Aorta (tissue), 5 donors: ENCODE measurements around the gene EIF5. TPM values are rescaled to one million over a fixed set of nuclear protein-coding genes. Genes with fewer than 3 reads are reported as not detected.

Experiments
- ATAC-seq: fragments of 200-7000 bp; cut with Tn5 transposase; one replicate; pipeline ENCODE4 v1.9.1; 2022; ENCODE audit warnings: moderate library complexity; ENCODE audit not compliant: low FRiP score
- DNase-seq, 2 donors: peaks; one replicate each; pipeline ENCODE4 v3.0.0-alpha.2; 2020
- H3K27ac ChIP-seq, 2 donors: one replicate each; pipeline ENCODE4 v1.5.1; 2013; ENCODE audit warnings: low read length in 2 of 2, mild to moderate bottlenecking in 2 of 2, moderate library complexity in 2 of 2, control low read depth in 1 of 2, inconsistent platforms in 1 of 2, low read depth in 1 of 2
- H3K27me3 ChIP-seq, 2 donors: one replicate each; pipeline ENCODE4 v1.6.1; 2013; ENCODE audit warnings: control low read depth in 1 of 2, low read length in 1 of 2, mild to moderate bottlenecking in 1 of 2, moderate library complexity in 1 of 2; ENCODE audit not compliant: insufficient read depth in 2 of 2, control insufficient read depth in 1 of 2
- H3K36me3 ChIP-seq, 2 donors: one replicate each; pipeline ENCODE4 v1.6.1; 2013; ENCODE audit warnings: control low read depth in 1 of 2, low read length in 1 of 2, mild to moderate bottlenecking in 1 of 2; ENCODE audit not compliant: insufficient read depth in 2 of 2, control insufficient read depth in 1 of 2
- H3K4me1 ChIP-seq, 2 donors: one replicate each; pipeline ENCODE4 v1.6.1; 2013; ENCODE audit warnings: low read length in 2 of 2, control low read depth in 1 of 2, mild to moderate bottlenecking in 1 of 2, moderate library complexity in 1 of 2; ENCODE audit not compliant: insufficient read depth in 2 of 2, control insufficient read depth in 1 of 2
- H3K4me3 ChIP-seq, 2 donors: one replicate each; pipeline ENCODE4 v1.5.1; 2013; ENCODE audit warnings: low read length in 2 of 2, control low read depth in 1 of 2, mild to moderate bottlenecking in 1 of 2
- H3K9me3 ChIP-seq: one replicate; pipeline ENCODE4 v1.6.1; 2013; ENCODE audit warnings: mild to moderate bottlenecking, low read length; ENCODE audit not compliant: control insufficient read depth
- WGBS, 2 donors: extraction: QIAGEN DNeasy Blood & Tissue Kit; methylation state at CpG; one replicate each; pipeline ENCODE4 v1.1.7; 2013; 5-methylcytosine and 5-hydroxymethylcytosine counted together
- intact Hi-C, 2 donors: fragments of 100-400 bp; cut with DNase I; formaldehyde crosslinking; loops; one replicate each; pipeline versions ENCODE4 v1.14.2 to v1.15.0; 2022
- polyA plus RNA-seq, 2 donors: library from polyadenylated mRNA; stranded (reverse); fragments of 200-250 nt; gene quantifications; one replicate each; pipeline ENCODE4 v1.2.3, GENCODE V29; 2013
- total RNA-seq, 2 donors: library from RNA; stranded (reverse); fragmentation: NEBNext Ultra II Directional; extraction: Animal tissue kit (Norgen Biotek cat#: 25700); gene quantifications; one replicate each; pipeline ENCODE4 v1.2.1, GENCODE V29; 2021
- donor health status: healthy with polysubstance abuse.
- donor health status: Bipolar disorder and iron deficiency.
- donor health status: DM: no; HTN: no; CAD: no.
- donor health status: DM: no; HTN: no; CAD: no.
- donor health status: DM: yes; HTN: yes; CAD: no.

The EIF5 gene
- total and polyA plus RNA-seq, 4 donors, result 93.1 to 218 (median 170) TPM

GRCh38 chr14:103340480-103341212 lies 6.6 kb downstream of the EIF5 start:
- no peaks in the 10 kb centered on the region for H3K27me3 ChIP-seq
- H3K4me3 ChIP-seq, result no peak overlapping the region
- ATAC-seq (no peak), DNase-seq (no peak)
- WGBS, 2 donors, result 85 to 86% methylated on average over 6 of the region's 6 CpGs
- peaks cover 20 to 22% of the 10 kb centered on the region in 2 donors for H3K36me3 ChIP-seq
- H3K4me1 ChIP-seq, result no peaks in the 10 kb centered on the region
- H3K27ac ChIP-seq, result no peak overlapping the region
- H3K9me3 ChIP-seq, result no peaks in the 10 kb centered on the region
- intact Hi-C loops, result no loop called here

- intact Hi-C loops, result no loop called here
- Histone ChIP-seq H3K9me3 (no peaks in the 10 kb centered on the region), H3K27ac (no peak overlapping the region), H3K36me3 (peaks cover 16 to 22% of the 10 kb centered on the region in 2 donors), H3K27me3 (no peaks in the 10 kb centered on the region), H3K4me1 (no peaks in the 10 kb centered on the region), H3K4me3 (no peak overlapping the region)
- ATAC-seq, result no peak
- no peak for DNase-seq
- 58 to 61% methylated on average over 5 of the region's 5 CpGs for WGBS, 2 donors
Measured at GRCh38 chr14:103341250-103342129, 7.5 kb downstream of the EIF5 start.

- Histone ChIP-seq H3K36me3 (peaks cover 14 to 19% of the 10 kb centered on the region in 2 donors), H3K4me1 (no peaks in the 10 kb centered on the region)
- 72 to 73% methylated on average over 4 of the region's 4 CpGs for WGBS, 2 donors
Measured at GRCh38 chr14:103343164-103343879, 9.3 kb downstream of the EIF5 start.

GRCh38 chr14:103343905-103344797 lies 10.1 kb downstream of the EIF5 start:
- no peak overlapping the region for H3K27ac ChIP-seq
- H3K36me3 ChIP-seq, result peaks cover 12 to 18% of the 10 kb centered on the region in 2 donors
- ATAC-seq (no peak), DNase-seq (no peak)
- no peak overlapping the region for H3K4me3 ChIP-seq
- intact Hi-C loops, result no loop called here
- WGBS, 2 donors, result 77 to 79% methylated on average over 5 of the region's 5 CpGs
- H3K9me3 ChIP-seq, result no peaks in the 10 kb centered on the region
- no peaks in the 10 kb centered on the region for H3K27me3 ChIP-seq
- no peaks in the 10 kb centered on the region for H3K4me1 ChIP-seq

More at GRCh38 chr14:103343164-103343879, 9.3 kb downstream of the EIF5 start:
- DNase-seq, result no peak
- no peak for ATAC-seq
- Histone ChIP-seq H3K27ac (no peak overlapping the region), H3K4me3 (no peak overlapping the region), H3K9me3 (no peaks in the 10 kb centered on the region), H3K27me3 (no peaks in the 10 kb centered on the region)
- intact Hi-C loops, result no loop called here

- Histone ChIP-seq H3K4me3 (no peak overlapping the region), H3K4me1 (no peaks in the 10 kb centered on the region), H3K27ac (no peak overlapping the region), H3K36me3 (peaks cover 8 to 13% of the 10 kb centered on the region in 2 donors), H3K9me3 (no peaks in the 10 kb centered on the region), H3K27me3 (no peaks in the 10 kb centered on the region)
- intact Hi-C loops, result no loop called here
- 34 to 43% methylated on average over 3 of the region's 3 CpGs for WGBS, 2 donors
- no peak for DNase-seq
- ATAC-seq, result no peak
Measured at GRCh38 chr14:103346286-103346685, 12.2 kb downstream of the EIF5 start.

GRCh38 chr14:103347091-103347815 lies 13.2 kb downstream of the EIF5 start:
- peaks cover 6 to 13% of the 10 kb centered on the region in 2 donors for H3K36me3 ChIP-seq
- intact Hi-C loops, result no loop called here
- H3K27me3 ChIP-seq, result no peaks in the 10 kb centered on the region
- H3K9me3 ChIP-seq, result no peaks in the 10 kb centered on the region
- ATAC-seq (no peak), DNase-seq (no peak)
- H3K27ac ChIP-seq, result no peak overlapping the region
- 62 to 66% methylated on average over 12 of the region's 12 CpGs for WGBS, 2 donors
- no peak overlapping the region for H3K4me3 ChIP-seq
- no peaks in the 10 kb centered on the region for H3K4me1 ChIP-seq

- intact Hi-C loops, result no loop called here
Measured at GRCh38 chr14:103348154-103348553, 14.1 kb downstream of the EIF5 start.

More at GRCh38 chr14:103348154-103348553, 14.1 kb downstream of the EIF5 start:
- H3K27ac ChIP-seq, result no peak overlapping the region
- H3K27me3 ChIP-seq, result no peaks in the 10 kb centered on the region
- H3K4me3 ChIP-seq, result no peak overlapping the region
- DNase-seq (no peak), ATAC-seq (no peak)
- 71 to 72% methylated on average over 5 of the region's 5 CpGs for WGBS, 2 donors
- peaks cover 6 to 11% of the 10 kb centered on the region in 2 donors for H3K36me3 ChIP-seq
- no peaks in the 10 kb centered on the region for H3K9me3 ChIP-seq
- no peaks in the 10 kb centered on the region for H3K4me1 ChIP-seq
